SK-N-DZ (cell line): ENCODE data around the gene MAU2.
"Not testable (repeated sequence)": the region's sequence is repeated elsewhere in the genome, so short reads cannot be mapped to it uniquely, and the experiment has no call there.

Experiments used
- DNase-seq: peaks from one replicate; pipeline ENCODE4 v3.0.0-alpha.2; 2015; ENCODE audit warnings: low spot score

The MAU2 gene

GRCh38 chr19:19382118-19382517 lies 61.5 kb downstream of the MAU2 start:
- DNase-seq: no peak

GRCh38 chr19:19384486-19384885 lies 63.9 kb downstream of the MAU2 start:
- DNase-seq: no peak

- peak; percentile 99 for DNase-seq
Measured at GRCh38 chr19:19385131-19385895, 64.7 kb downstream of the MAU2 start.

DNA sequence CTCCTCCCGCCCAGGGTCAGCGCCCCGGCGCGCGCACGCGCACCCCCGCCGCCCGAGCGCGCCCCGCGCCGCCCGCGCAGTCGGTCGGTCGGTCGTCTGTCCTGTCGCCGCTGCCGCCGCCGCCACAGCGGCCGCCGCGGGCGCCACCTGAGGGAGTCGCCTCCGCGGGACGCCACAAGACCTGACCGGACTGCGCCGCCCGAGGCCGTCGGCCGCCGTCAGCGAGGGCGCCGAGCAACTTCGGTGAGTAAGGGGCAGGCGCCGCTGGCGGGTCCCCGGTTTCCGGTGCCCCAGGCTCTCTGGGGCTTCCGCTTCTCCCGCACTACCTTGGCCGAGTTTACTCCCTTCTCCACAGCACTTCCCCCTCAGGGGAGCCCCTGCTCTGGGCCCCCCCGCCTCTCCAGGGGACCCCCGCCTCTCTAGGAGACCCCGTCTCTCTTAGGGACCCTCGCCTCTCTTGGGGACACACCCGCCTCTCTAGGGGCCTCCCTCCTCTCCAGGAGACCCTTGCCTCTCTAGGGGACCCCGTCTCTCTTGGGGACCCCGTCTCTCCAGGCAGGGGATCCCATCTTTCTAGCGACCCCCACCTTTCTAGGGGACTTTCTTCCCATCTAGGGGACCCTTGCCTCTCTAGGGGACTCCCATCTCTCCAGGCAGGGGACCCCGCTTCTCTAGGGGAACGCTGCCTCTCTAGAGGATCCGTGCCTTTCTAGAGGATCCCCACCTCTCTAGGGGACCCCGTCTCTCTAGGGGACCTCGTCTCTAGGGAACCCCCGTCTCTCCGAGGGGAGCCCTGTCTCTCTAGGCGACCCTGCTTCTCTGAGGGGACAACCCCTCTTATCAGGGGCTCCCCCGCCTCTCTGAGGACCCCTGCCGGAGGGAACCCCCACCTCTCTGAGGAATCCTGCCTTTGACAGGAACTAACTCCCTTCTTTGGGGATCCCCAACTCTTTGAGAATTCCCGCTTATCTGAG lies 65.6 kb downstream of the MAU2 start:
- DNase-seq: peak; percentile 42

DNA sequence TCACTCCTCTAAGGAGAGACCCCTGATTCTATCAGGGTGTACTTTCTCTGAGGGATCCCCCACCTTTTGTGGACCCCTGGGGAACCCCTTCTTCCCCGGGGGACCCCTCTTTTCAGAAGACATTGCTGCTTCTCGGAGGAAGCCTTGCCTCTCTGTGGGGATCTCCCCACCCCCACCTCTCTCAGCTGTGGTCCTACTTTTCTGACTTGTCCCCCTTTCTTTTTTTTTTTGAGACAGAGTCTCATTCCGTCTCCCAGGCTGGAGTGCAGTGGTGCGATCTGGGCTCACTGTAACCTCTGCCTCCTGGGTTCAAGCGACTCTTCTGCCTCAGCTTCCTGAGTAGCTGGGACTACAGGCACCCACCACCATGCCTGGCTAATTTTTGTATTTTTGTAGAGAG lies 66.5 kb downstream of the MAU2 start:
- no peak for DNase-seq

GRCh38 chr19:19388568-19389555 lies 68.2 kb downstream of the MAU2 start:
- DNase-seq: no peak

GRCh38 chr19:19389683-19390082 lies 69.1 kb downstream of the MAU2 start:
- not testable (repeated sequence) for DNase-seq

DNA sequence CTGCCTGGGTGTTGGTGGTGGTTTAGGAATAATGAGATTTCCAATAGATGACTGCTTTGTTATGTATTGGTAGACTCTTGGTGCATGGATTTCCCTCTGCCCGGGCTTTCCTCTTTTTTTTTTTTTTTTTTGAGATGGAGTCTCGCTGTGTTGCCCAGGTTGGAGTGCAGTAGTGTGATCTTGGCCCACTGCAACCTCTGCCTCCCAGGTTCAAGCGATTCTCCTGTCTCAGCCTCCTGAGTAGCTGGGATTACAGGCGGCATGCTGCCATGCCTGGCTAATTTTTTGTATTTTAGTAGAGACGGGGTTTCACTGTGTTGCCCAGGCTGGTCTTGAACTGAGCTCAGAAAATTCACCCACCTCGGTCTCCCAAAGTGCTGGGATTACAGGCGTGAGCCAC lies 73.7 kb downstream of the MAU2 start:
- not testable (repeated sequence) for DNase-seq

GRCh38 chr19:19399733-19400433 lies 79.3 kb downstream of the MAU2 start:
- no peak for DNase-seq

DNA sequence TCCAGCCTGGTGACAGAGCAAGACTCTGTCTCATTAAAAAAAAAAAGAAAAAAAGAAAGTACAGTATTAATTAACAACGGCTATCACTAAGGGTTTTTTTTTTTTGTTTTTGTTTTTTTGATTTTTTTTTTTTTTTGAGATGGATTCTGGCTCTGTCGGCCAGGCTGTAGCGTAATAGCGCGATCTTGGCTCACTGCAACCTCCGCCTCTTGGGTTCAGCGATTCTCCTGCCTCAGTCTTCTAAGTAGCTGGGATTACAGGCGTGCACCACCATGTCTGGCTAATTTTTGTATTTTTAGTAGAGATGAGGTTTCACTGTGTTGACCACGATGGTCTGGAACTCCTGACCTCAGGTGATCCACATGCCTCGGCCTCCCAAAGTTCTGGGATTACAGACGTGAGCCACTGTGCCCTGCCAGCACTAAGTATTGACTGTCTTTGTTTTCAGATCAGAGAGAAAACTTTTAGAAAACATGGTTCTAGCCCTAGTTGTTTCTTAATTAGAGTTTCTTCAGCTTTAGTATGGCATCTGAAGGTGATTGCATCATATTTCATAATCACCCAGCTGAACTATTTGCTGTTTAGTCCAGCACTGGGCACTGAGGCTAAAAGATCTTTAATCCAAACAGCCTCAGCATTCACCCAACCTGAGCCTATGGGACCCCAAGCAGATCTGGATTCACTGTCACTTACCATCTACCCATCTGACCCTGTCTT lies 82.2 kb downstream of the MAU2 start:
- no peak for DNase-seq

DNA sequence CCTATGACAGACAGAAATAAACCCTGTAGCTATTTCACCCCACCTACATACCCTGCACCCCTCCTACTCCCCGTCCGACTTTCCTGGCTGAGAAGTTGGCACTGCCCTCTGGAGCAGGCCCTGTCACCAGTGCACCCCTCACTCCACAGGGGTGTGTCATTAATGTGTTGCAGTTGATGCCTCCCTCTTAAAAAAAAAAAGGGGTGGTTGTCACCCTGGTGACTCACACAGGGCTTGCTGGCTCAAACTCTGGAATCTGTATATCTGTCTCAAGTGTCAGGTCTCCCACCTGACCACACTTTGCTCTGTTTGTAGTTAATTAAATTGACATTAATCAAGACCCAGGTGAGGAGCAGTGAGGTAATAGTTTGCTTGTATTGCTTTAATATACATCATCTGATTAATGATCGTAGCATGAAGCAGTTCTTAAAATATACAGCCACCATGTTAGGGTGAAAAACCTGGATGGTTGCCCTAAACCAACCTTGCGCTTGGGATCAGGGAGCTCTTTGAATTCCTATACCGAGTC lies 82.8 kb downstream of the MAU2 start:
- DNase-seq: no peak

GRCh38 chr19:19404879-19405860 lies 84.5 kb downstream of the MAU2 start, which contains the start of gene GATAD2A:
Gene GATAD2A (plus strand): TSS chr19:19405675. CDS start chr19:19465346, 59,671 bp downstream.
- DNase-seq: peak; percentile 79

- peak; percentile 36 for DNase-seq
Measured at GRCh38 chr19:19405971-19406877, 85.6 kb downstream of the MAU2 start.

DNA sequence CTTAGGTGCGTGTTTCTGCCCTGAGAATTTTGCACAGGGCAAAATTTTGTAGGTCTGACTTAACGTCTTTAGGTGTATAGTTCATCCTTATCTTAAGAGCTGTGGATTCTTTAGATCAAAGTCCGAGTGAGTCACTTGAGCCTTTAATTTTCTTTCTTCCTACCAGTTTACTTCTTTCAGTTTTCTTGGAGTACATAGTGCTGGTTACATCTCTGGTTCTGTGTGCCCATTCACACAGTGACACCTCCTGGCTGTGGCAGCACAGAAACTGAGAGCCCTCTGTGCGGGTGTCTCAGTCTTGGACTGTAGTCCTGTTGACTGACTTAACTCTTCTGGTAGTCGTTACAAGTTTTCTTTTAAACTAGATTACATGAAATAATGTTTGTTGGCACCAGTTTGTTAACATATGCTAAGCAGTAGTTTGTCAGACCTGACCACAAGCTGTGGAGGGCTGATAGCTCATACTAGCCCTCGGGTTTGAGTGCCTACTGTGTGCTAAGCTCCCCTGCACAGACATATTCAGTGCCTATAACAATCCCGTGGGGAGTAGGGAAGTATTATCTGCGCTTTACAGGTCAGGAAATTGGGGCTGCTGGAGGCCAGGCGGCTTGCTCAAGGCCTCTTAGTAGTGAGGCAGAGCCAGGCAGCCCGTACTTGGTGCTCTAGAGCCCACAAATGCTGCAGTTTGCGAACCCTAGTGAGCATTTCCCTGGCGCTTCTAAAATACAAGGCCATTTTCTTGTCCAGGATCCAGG lies 86.4 kb downstream of the MAU2 start:
- no peak for DNase-seq

GRCh38 chr19:19407633-19407930 lies 87.0 kb downstream of the MAU2 start:
- DNase-seq: no peak
